Mesodermal cell (in vitro differentiated cells): ENCODE data around the gene ST8SIA4.
A peak's percentile ranks its signal among the peaks of the same experiment; 100 is the strongest.

ENCODE experiments used
- H3K27ac ChIP-seq: 2 replicates; pipeline ENCODE4 v1.7.0; 2013; ENCODE audit warnings: mild to moderate bottlenecking, low read depth, low read length, moderate library complexity; ENCODE audit not compliant: severe bottlenecking
- H3K36me3 ChIP-seq: 2 replicates; pipeline ENCODE4 v1.7.1; 2013; ENCODE audit warnings: mild to moderate bottlenecking, low read length, moderate library complexity; ENCODE audit not compliant: control insufficient read depth, insufficient read depth
- H3K4me1 ChIP-seq: one replicate; pipeline ENCODE4 v1.7.1; 2013; ENCODE audit warnings: mild to moderate bottlenecking, low read length; ENCODE audit not compliant: insufficient read depth, control insufficient read depth, poor library complexity, severe bottlenecking
- H3K4me3 ChIP-seq: 2 replicates; pipeline ENCODE4 v1.7.0; 2013; ENCODE audit warnings: low read length, control low read depth, mild to moderate bottlenecking; ENCODE audit not compliant: insufficient read depth, poor library complexity, severe bottlenecking; ENCODE audit errors: extremely low read depth
- H3K9me3 ChIP-seq: 2 replicates; pipeline ENCODE4 v1.7.1; 2013; ENCODE audit warnings: mild to moderate bottlenecking, low read length, moderate library complexity; ENCODE audit not compliant: control insufficient read depth
- WGBS, 2 experiments: methylation state at CpG; one replicate each; pipeline ENCODE4 v1.1.5; 2013; ENCODE audit warnings: missing lambda C conversion rate in 2 of 2; ENCODE audit not compliant: insufficient coverage in 2 of 2; 5-methylcytosine and 5-hydroxymethylcytosine counted together

ST8SIA4 gene

GRCh38 chr5:100900142-100900795 lies 2.8 kb downstream of the ST8SIA4 start:
- no peaks in the 10 kb centered on the region for H3K4me1 ChIP-seq
- WGBS, 2 experiments, result 13 to 32% methylated on average over 4 to 6 of the region's 19 CpGs
- H3K27ac ChIP-seq, result no peak overlapping the region
- no peaks in the 10 kb centered on the region for H3K36me3 ChIP-seq
- no peaks in the 10 kb centered on the region for H3K9me3 ChIP-seq
- peak overlapping the region; percentile 61 for H3K4me3 ChIP-seq

GRCh38 chr5:100899675-100900074 lies 3.4 kb downstream of the ST8SIA4 start:
- H3K36me3 ChIP-seq, result no peaks in the 10 kb centered on the region
- H3K27ac ChIP-seq, result no peak overlapping the region
- no peaks in the 10 kb centered on the region for H3K4me1 ChIP-seq
- WGBS, 2 experiments, result 100% methylated on average over 1 of the region's 2 CpGs
- peak overlapping the region; percentile 61 for H3K4me3 ChIP-seq
- H3K9me3 ChIP-seq, result no peaks in the 10 kb centered on the region

GRCh38 chr5:100898504-100899346 lies 4.4 kb downstream of the ST8SIA4 start:
- Histone ChIP-seq H3K36me3 (no peaks in the 10 kb centered on the region), H3K9me3 (no peaks in the 10 kb centered on the region), H3K27ac (no peak overlapping the region), H3K4me3 (no peak overlapping the region), H3K4me1 (no peaks in the 10 kb centered on the region)
- 94 to 100% methylated on average over 1 to 2 of the region's 5 CpGs for WGBS, 2 experiments

- no peaks in the 10 kb centered on the region for H3K9me3 ChIP-seq
- WGBS, 2 experiments, result no CpG with 5 or more reads among the region's 2 CpGs
- H3K27ac ChIP-seq, result no peak overlapping the region
- no peak overlapping the region for H3K4me3 ChIP-seq
- no peaks in the 10 kb centered on the region for H3K4me1 ChIP-seq
- no peaks in the 10 kb centered on the region for H3K36me3 ChIP-seq
Observed at GRCh38 chr5:100896054-100896453, 7.0 kb downstream of the ST8SIA4 start.

- H3K4me1 ChIP-seq, result no peaks in the 10 kb centered on the region
- H3K4me3 ChIP-seq, result no peak overlapping the region
- no peaks in the 10 kb centered on the region for H3K36me3 ChIP-seq
- H3K27ac ChIP-seq, result no peak overlapping the region
- H3K9me3 ChIP-seq, result no peaks in the 10 kb centered on the region
- 80% methylated on average over 1 of the region's 3 CpGs; no CpG with 5 or more reads in 1 of the 2 experiments for WGBS, 2 experiments
Observed at GRCh38 chr5:100890461-100891008, 12.5 kb downstream of the ST8SIA4 start.

- Histone ChIP-seq H3K4me3 (no peak overlapping the region), H3K4me1 (no peaks in the 10 kb centered on the region), H3K36me3 (no peaks in the 10 kb centered on the region), H3K9me3 (no peaks in the 10 kb centered on the region), H3K27ac (no peak overlapping the region)
- no CpG with 5 or more reads among the region's 3 CpGs for WGBS, 2 experiments
Observed at GRCh38 chr5:100889896-100890295, 13.2 kb downstream of the ST8SIA4 start.

- Histone ChIP-seq H3K4me1 (no peaks in the 10 kb centered on the region), H3K36me3 (no peaks in the 10 kb centered on the region), H3K27ac (no peak overlapping the region), H3K9me3 (no peaks in the 10 kb centered on the region), H3K4me3 (no peak overlapping the region)
- 89 to 95% methylated on average over 2 of the region's 4 CpGs for WGBS, 2 experiments
Observed at GRCh38 chr5:100889165-100889743, 13.8 kb downstream of the ST8SIA4 start.

- H3K36me3 ChIP-seq, result no peaks in the 10 kb centered on the region
- no peaks in the 10 kb centered on the region for H3K9me3 ChIP-seq
- peaks cover 7% of the 10 kb centered on the region for H3K4me1 ChIP-seq
- WGBS, 2 experiments, result 82 to 100% methylated on average over 1 to 2 of the region's 2 CpGs
- no peak overlapping the region for H3K27ac ChIP-seq
- no peak overlapping the region for H3K4me3 ChIP-seq
Observed at GRCh38 chr5:100877274-100877673, 25.8 kb downstream of the ST8SIA4 start.

GRCh38 chr5:100872408-100873190 lies 30.5 kb downstream of the ST8SIA4 start:
- Histone ChIP-seq H3K4me3 (no peak overlapping the region), H3K9me3 (no peaks in the 10 kb centered on the region), H3K4me1 (peaks cover 7% of the 10 kb centered on the region), H3K27ac (no peak overlapping the region), H3K36me3 (no peaks in the 10 kb centered on the region)
- WGBS, 2 experiments, result 90 to 100% methylated on average over 1 to 2 of the region's 2 CpGs

- Histone ChIP-seq H3K27ac (no peak overlapping the region), H3K4me1 (no peaks in the 10 kb centered on the region), H3K4me3 (no peak overlapping the region), H3K9me3 (no peaks in the 10 kb centered on the region), H3K36me3 (no peaks in the 10 kb centered on the region)
- 100% methylated on average over 1 of the region's 3 CpGs for WGBS, 2 experiments
Observed at GRCh38 chr5:100867039-100867562, 36.0 kb downstream of the ST8SIA4 start.
